ENCODE results near the gene ENO1. TPM values are rescaled to one million over a fixed set of nuclear protein-coding genes. Genes with fewer than 3 reads are reported as not detected.
A peak's percentile ranks its signal among the peaks of the same experiment; 100 is the strongest.

ENO1 gene
- total and polyA plus RNA-seq, 2 of the 4 experiments (the other 2 are of a cell fraction): 2,125 to 3,643 TPM

DNA sequence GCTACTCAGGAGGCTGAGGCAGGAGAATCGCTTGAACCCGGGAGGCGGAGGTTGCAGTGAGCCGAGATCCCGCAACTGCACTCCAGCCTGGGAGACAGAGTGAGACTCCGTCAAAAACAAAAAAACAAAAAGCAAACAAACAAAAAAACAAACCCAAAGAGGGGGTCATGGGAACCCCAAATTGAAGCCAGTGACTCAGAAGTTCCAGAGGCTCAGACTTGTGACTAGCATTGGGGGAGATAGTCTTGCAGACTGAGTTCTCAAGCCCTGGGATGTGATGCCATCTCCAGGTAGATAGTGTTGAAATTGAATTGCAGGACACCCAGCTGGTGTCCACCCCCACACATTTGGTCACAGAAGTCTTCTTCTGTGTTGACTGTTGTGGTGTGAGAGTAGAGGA, 24.9 kb upstream of the ENO1 start:
- H3K9me3 ChIP-seq (ENCODE audit: control insufficient read depth, insufficient read depth, low read length): no peaks in the 10 kb centered on the region
- H3K18ac ChIP-seq (ENCODE audit: low read depth, low read length): peak overlapping the region; percentile 10; the same call in 1 of the 2 replicates
- peak overlapping the region; percentile 40 for H3K27ac ChIP-seq (ENCODE audit: insufficient read depth, low read length)
- no peak overlapping the region for H3K4me3 ChIP-seq (ENCODE audit: insufficient read depth, low read depth, low read length)
- H3K4ac ChIP-seq (ENCODE audit: low read depth, low read length): peak overlapping the region; percentile 90
- intact Hi-C loops (cut with micrococcal nuclease): no loop called here
- peak overlapping the region in 1 of 2 experiments; percentile 68; a peak in 3 of 4 replicates for H4K8ac ChIP-seq (ENCODE audit: low read depth in 2 of 2, low read length in 2 of 2)
- peak overlapping the region; percentile 16 for H2AFZ ChIP-seq (replicated peaks; ENCODE audit: low read length, poor library complexity)
- H3K14ac ChIP-seq (replicated peaks; ENCODE audit: low read depth, low read length): peak overlapping the region; percentile 84
- no peaks in the 10 kb centered on the region for H3K27me3 ChIP-seq (ENCODE audit: control insufficient read depth, insufficient read depth, low read length)
- peak overlapping the region; percentile 83; the same call in 1 of the 2 replicates for H2AK5ac ChIP-seq (ENCODE audit: low read depth, low read length)
- H4K91ac ChIP-seq (ENCODE audit: insufficient read depth, low read depth, low read length): peak overlapping the region; percentile 73
- H3K23ac ChIP-seq (ENCODE audit: low read depth, low read length): peak overlapping the region; percentile 82; the same call in 1 of the 2 replicates
- dilution Hi-C loops (cut with HindIII; ENCODE audit: low sequenced_read_pairs, unreplicated experiment): no loop called here
- no CpG with 5 or more reads among the region's 6 CpGs for WGBS, 2 experiments (ENCODE audit: extremely low coverage in 2 of 2, insufficient read length in 1 of 2)
- H3K56ac ChIP-seq (ENCODE audit: extremely low read depth, insufficient read depth, low read length): peak overlapping the region; percentile 59; the same call in 1 of the 2 replicates
- in situ Hi-C loops (cut with MboI; ENCODE audit: low sequenced_read_pairs): loop anchor here (25.0 kb wide), 1 partner anchor 584 kb away; no protein-coding TSS in a partner anchor
- no peak overlapping the region for H3K9ac ChIP-seq (ENCODE audit: low read depth, low read length)
- peak overlapping the region; percentile 95 for H2BK120ac ChIP-seq (ENCODE audit: low read depth, low read length)
- ChIA-PET POLR2A (ENCODE audit: unreplicated experiment) (no interaction called here), CTCF (interaction anchor here (0.7 kb wide), 1 partner anchor 39 kb away, joined by 3 read pairs; no protein-coding TSS in a partner anchor)
- peak overlapping the region; percentile 25; the same call in 1 of the 2 replicates for H3K4me2 ChIP-seq (ENCODE audit: low read depth, low read length)
- no peak for DNase-seq
- peak overlapping the region; percentile 18 for H2AK9ac ChIP-seq (replicated peaks; ENCODE audit: low read depth, low read length, poor library complexity)
- H3K79me1 ChIP-seq (ENCODE audit: low read depth in 1 of 2, low read length in 2 of 2): peaks cover 0 to 5% of the 10 kb centered on the region in 2 experiments; a peak in 1 of 4 replicates
- BruUV-seq (replicated peaks): no TSS peak
- no peak for TF ChIP-seq NFE2L2 (IDR thresholded peaks at IDR 0.05; ENCODE audit: low read depth, low read length)
- no peak for TF ChIP-seq MAFK (IDR thresholded peaks at IDR 0.05; ENCODE audit: low read depth, low read length)
- TF ChIP-seq RFX5 (IDR thresholded peaks at IDR 0.05; ENCODE audit: low read depth, low read length): no peak
- TF ChIP-seq, protein P1, sequence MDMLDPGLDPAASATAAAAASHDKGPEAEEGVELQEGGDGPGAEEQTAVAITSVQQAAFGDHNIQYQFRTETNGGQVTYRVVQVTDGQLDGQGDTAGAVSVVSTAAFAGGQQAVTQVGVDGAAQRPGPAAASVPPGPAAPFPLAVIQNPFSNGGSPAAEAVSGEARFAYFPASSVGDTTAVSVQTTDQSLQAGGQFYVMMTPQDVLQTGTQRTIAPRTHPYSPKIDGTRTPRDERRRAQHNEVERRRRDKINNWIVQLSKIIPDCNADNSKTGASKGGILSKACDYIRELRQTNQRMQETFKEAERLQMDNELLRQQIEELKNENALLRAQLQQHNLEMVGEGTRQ (IDR thresholded peaks at IDR 0.05; ENCODE audit: low read depth, low read length): no peak
- TF ChIP-seq RCOR1 (IDR thresholded peaks at IDR 0.05; ENCODE audit: insufficient replicate concordance, low read length): no peak
- no peak for TF ChIP-seq SMC3 (IDR thresholded peaks at IDR 0.05; ENCODE audit: low read depth, low read length)
- no peak for TF ChIP-seq BHLHE40 (IDR thresholded peaks at IDR 0.05; ENCODE audit: low read depth, low read length)
- TF ChIP-seq, protein P2, sequence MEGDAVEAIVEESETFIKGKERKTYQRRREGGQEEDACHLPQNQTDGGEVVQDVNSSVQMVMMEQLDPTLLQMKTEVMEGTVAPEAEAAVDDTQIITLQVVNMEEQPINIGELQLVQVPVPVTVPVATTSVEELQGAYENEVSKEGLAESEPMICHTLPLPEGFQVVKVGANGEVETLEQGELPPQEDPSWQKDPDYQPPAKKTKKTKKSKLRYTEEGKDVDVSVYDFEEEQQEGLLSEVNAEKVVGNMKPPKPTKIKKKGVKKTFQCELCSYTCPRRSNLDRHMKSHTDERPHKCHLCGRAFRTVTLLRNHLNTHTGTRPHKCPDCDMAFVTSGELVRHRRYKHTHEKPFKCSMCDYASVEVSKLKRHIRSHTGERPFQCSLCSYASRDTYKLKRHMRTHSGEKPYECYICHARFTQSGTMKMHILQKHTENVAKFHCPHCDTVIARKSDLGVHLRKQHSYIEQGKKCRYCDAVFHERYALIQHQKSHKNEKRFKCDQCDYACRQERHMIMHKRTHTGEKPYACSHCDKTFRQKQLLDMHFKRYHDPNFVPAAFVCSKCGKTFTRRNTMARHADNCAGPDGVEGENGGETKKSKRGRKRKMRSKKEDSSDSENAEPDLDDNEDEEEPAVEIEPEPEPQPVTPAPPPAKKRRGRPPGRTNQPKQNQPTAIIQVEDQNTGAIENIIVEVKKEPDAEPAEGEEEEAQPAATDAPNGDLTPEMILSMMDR (conservative IDR thresholded peaks at IDR 0.05; ENCODE audit: low read depth, low read length): no peak
- TF ChIP-seq CHD1 (IDR thresholded peaks at IDR 0.05; ENCODE audit: low read depth, low read length): no peak
- no peak for TF ChIP-seq MAZ (IDR thresholded peaks at IDR 0.05; ENCODE audit: borderline replicate concordance, low read depth, low read length)
- no peak for TF ChIP-seq MXI1 (IDR thresholded peaks at IDR 0.05; ENCODE audit: borderline replicate concordance, low read depth, low read length)
- no peak for TF ChIP-seq RAD21 (IDR thresholded peaks at IDR 0.05; ENCODE audit: low read length)
- no peak for TF ChIP-seq CEBPB (IDR thresholded peaks at IDR 0.05; ENCODE audit: low read depth, low read length)
- TF ChIP-seq, protein P3, sequence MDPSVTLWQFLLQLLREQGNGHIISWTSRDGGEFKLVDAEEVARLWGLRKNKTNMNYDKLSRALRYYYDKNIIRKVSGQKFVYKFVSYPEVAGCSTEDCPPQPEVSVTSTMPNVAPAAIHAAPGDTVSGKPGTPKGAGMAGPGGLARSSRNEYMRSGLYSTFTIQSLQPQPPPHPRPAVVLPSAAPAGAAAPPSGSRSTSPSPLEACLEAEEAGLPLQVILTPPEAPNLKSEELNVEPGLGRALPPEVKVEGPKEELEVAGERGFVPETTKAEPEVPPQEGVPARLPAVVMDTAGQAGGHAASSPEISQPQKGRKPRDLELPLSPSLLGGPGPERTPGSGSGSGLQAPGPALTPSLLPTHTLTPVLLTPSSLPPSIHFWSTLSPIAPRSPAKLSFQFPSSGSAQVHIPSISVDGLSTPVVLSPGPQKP (IDR thresholded peaks at IDR 0.05; ENCODE audit: borderline replicate concordance, low read depth, low read length): no peak
- no peak for TF ChIP-seq FOS (IDR thresholded peaks at IDR 0.05; ENCODE audit: low read depth, low read length)
- TF ChIP-seq POLR2A (IDR thresholded peaks at IDR 0.05; ENCODE audit: low read depth, low read length): no peak
- H2BK5ac ChIP-seq (ENCODE audit: low read depth, low read length, poor library complexity, severe bottlenecking): peak overlapping the region; percentile 76
- peak overlapping the region; percentile 72; the same call in 2 of the 3 replicates for H2BK15ac ChIP-seq (ENCODE audit: low read depth, low read length)
- peak; percentile 7; the same call in 1 of the 2 replicates for ATAC-seq (ENCODE audit: low read depth)
- H4K20me1 ChIP-seq (ENCODE audit: insufficient read depth, low read length): no peaks in the 10 kb centered on the region
- 0 out of 2 replicates have a peak overlapping the region, but pooled peaks have one; percentile 5 for H4K5ac ChIP-seq (ENCODE audit: low read depth, low read length)
- H3K4me1 ChIP-seq (ENCODE audit: control insufficient read depth, insufficient read depth, low read length): peaks cover 13% of the 10 kb centered on the region
- H3K9me1 ChIP-seq (ENCODE audit: insufficient read depth, low read length): peaks cover 25% of the 10 kb centered on the region
- H2BK20ac ChIP-seq (ENCODE audit: low read depth, low read length): peak overlapping the region; percentile 96
- H3K36me3 ChIP-seq (ENCODE audit: control insufficient read depth, insufficient read depth, low read length): no peaks in the 10 kb centered on the region
